Measurements from ENCODE around the gene SLC22A17. TPM values are rescaled to one million over a fixed set of nuclear protein-coding genes. Genes with fewer than 3 reads are reported as not detected.
A peak's percentile ranks its signal among the peaks of the same experiment; 100 is the strongest.

SLC22A17 gene
- total RNA-seq, 1 donor from 2014 or later, result 7.3 TPM

DNA sequence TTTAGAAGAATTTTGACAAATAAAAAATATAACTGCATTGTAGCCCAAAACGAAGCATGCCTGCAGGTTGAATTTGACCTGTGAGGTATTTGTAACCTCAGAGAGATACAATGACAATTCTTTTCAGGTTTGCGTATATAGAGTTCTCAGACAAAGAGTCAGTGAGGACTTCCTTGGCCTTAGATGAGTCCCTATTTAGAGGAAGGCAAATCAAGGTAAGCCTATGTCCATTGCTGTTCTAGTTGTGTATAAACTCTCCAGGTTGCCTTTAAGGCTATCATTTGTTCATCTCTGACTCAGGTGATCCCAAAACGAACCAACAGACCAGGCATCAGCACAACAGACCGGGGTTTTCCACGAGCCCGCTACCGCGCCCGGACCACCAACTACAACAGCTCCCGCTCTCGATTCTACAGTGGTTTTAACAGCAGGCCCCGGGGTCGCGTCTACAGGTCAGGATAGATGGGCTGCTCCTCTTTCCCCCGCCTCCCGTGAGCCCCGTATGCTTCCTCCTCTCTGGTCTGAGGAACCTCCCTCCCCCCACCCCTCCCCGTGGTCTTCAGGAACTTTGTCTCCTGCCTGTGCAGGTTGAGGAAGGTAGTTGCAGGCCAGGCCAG, 28.7 kb downstream of the SLC22A17 start:
- TF ChIP-seq, protein P1, sequence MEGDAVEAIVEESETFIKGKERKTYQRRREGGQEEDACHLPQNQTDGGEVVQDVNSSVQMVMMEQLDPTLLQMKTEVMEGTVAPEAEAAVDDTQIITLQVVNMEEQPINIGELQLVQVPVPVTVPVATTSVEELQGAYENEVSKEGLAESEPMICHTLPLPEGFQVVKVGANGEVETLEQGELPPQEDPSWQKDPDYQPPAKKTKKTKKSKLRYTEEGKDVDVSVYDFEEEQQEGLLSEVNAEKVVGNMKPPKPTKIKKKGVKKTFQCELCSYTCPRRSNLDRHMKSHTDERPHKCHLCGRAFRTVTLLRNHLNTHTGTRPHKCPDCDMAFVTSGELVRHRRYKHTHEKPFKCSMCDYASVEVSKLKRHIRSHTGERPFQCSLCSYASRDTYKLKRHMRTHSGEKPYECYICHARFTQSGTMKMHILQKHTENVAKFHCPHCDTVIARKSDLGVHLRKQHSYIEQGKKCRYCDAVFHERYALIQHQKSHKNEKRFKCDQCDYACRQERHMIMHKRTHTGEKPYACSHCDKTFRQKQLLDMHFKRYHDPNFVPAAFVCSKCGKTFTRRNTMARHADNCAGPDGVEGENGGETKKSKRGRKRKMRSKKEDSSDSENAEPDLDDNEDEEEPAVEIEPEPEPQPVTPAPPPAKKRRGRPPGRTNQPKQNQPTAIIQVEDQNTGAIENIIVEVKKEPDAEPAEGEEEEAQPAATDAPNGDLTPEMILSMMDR (conservative IDR thresholded peaks at IDR 0.05; ENCODE audit: low read depth, low read length), result no peak
- H3K4me3 ChIP-seq (ENCODE audit: low read depth, low read length), result no peak overlapping the region
- no peak for DNase-seq (ENCODE audit: low read depth)

DNA sequence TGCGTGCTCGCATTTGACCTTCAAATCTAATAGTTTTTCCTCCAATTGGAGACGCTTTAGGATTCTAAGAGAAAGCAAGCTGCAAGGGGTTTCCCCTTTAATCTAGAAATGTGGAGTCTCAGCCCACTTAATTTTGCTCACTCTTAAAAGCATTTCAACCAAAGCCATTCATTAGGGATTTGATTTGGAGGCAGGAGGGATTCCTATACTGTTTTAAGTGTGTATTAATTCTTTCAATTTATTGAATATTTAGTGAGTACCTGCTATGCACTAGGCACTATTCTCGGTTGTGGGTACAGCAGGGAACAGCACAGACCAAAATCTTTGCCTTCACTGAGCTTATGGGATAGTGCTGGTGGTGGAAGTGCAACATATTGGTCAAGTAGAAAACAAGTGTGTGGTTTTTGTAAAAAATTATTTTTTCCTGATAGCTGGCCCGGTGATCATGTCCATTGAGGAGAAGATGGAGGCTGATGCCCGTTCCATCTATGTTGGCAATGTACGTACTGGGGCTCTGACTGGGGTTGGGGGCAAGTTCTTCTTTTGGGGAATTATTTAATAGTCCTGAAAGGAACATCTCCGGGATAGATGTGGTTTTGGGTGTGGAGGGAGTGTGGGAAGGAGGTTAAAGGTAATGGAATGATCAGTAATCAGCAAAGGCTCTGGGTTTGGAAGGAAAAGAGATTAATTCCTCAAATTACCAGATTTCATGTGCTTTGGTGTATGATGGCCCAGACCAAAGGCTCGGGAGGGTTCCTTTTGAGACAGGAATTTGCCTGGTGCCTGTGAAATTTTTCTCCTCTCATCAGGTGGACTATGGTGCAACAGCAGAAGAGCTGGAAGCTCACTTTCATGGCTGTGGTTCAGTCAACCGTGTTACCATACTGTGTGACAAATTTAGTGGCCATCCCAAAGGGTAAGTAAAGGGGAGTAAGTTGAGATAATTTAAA, 29.8 kb downstream of the SLC22A17 start:
- no peak for DNase-seq (ENCODE audit: low read depth)
- TF ChIP-seq, protein P1 (conservative IDR thresholded peaks at IDR 0.05; ENCODE audit: low read depth, low read length), result no peak
- H3K4me3 ChIP-seq (ENCODE audit: low read depth, low read length), result peak overlapping the region; percentile 97

DNA sequence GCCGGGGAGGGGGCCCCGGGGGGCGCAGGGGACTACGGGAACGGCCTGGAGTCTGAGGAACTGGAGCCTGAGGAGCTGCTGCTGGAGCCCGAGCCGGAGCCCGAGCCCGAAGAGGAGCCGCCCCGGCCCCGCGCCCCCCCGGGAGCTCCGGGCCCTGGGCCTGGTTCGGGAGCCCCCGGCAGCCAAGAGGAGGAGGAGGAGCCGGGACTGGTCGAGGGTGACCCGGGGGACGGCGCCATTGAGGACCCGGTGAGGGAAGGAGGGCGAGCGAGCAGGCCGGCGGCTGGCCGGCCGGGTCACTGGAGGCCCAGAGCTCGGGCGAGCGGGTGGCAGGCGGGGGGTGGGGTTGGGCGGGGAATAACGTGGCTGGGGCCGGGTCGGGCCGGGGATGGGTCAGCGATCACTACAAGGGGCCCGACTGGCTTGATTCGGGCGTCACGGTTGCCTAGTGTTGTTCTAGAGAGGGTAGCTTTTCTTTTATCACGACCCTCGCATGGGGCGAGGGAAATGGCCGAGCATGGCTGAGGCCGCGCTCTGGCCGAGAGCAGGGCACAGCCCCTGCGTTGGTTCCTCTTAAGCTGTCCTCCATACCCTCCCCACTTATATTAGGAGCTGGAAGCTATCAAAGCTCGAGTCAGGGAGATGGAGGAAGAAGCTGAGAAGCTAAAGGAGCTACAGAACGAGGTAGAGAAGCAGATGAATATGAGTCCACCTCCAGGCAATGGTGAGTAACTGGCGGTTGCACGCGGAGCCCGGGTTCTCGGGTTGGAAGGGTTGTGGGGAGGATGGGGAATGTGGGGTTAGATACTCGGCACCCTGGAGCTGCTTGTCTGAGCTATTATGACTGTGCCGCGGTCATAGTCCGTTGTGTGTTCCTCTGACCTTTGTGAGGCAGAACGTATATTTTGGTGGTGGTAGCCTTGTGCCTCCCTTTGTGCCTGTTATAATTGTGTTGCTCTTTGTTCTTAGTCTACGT, 30.8 kb downstream of the SLC22A17 start:
- peak overlapping the region; percentile 97 for H3K4me3 ChIP-seq (ENCODE audit: low read depth, low read length)
- DNase-seq (ENCODE audit: low read depth), result no peak
- TF ChIP-seq, protein P1 (conservative IDR thresholded peaks at IDR 0.05; ENCODE audit: low read depth, low read length), result no peak

DNA sequence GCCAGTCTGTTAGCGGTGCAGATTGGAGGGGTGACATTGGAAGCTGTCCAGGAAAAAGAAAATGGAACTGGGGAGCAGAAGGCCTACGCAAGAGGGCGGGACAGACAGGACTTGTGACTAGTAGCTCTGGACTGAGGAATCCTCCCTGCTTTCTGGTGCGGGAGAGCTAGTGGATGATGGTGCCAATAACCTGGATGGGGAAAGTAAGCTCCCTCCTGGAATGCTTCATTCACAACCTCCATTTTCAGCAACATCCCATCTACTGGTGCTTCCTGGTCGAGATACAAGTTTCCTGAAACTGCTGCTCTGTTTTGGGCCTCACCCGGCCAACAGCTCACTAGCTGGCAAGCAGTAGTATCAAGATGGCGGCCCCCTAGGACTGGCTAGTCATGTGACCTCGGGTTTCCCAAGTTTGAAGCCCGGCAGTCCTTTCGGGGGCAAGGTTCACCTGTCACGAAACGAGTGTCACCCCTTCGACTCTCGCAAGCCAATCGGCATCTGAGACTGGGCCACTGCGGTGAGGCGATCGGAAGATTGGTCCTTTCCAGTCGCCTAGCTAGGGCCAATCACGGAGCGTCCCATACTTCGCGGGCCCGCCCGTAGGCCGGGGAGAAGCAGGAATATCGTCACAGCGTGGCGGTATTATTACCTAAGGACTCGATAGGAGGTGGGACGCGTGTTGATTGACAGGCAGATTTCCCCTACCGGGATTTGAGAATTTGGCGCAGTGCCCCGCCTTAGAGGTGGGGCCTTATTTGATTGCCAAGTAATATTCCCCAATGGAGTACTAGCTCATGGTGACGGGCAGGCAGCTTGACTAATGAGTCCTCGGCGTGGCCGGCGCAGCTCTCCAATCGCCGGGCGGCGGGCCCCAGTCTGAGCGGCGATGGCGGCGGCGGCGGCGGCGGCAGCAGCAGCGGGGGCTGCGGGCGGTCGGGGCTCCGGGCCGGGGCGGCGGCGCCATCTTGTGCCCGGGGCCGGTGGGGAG, 31.8 kb downstream of the SLC22A17 start, which contains the start of gene PABPN1:
Gene PABPN1, plus strand, starts transcription at position 874 of the 988 bp plus-strand sequence. Its CDS starts 13 bp downstream, at position 887.
- peak within 1 kb of the TSS; percentile 97 for H3K4me3 ChIP-seq (ENCODE audit: low read depth, low read length)
- TF ChIP-seq, protein P1 (conservative IDR thresholded peaks at IDR 0.05; ENCODE audit: low read depth, low read length), result no peak
- DNase-seq (ENCODE audit: low read depth), result peak; percentile 99

DNA sequence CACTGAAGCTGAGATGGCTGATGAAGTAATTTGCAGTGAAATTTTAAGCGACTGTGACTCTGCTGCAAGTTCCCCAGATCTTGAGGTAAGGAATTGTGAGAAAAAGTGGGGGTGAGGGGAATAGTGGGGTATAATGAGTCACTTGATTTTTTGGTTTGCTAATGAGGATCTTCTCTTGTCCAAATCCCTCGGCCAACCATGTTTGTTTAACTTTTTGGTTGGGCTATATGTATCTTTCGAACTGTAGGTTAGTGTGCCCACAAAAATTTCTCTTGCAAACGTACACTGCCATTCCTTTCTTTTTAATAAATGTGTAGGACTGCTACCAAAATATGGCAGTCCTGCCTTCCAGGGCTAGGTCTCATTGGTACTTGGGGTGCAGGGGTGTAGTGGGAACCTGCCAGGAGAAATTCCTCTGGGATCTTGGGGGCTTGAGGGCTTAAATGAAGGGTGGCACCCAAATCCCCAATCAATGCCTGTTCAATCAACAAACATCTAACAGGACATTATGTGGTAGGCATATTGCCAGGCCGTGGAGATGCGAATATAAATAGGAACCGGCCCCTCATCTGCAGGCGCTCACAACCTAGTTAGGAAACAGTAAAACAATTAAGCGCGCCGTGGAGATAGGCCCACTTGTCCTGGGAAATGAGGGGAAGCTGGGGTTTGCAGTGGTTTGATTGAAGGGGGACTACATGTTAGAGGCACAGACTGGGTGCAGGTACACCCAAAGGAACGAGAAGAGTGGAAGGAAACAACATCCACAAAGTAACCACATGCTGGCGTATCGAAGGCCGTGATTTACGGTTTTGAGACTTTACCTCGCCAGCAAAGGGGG, 32.7 kb downstream of the SLC22A17 start:
- TF ChIP-seq, protein P1 (conservative IDR thresholded peaks at IDR 0.05; ENCODE audit: low read depth, low read length), result no peak
- no peak for DNase-seq (ENCODE audit: low read depth)
- H3K4me3 ChIP-seq (ENCODE audit: low read depth, low read length), result peak overlapping the region; percentile 54

All from epithelial cell of proximal tubule (primary cell).